PC-9 (cell line): ENCODE results near the gene GLP2R.

Experiments used
- EZH2 ChIP-seq: fragments of 200-600 bp; sonication (generic); IDR thresholded peaks from 2 replicates; pipeline ENCODE4 v1.8.0; 2017; ENCODE audit warnings: antibody characterized with exemption, low read depth
- TF ChIP-seq, protein P1 (sequence below): fragments of 200-600 bp; sonication (generic); conservative IDR thresholded peaks from 2 replicates; pipeline ENCODE4 v1.6.1; 2017; ENCODE audit warnings: mixed run types, antibody characterized with exemption, mild to moderate bottlenecking, moderate library complexity

DNA sequence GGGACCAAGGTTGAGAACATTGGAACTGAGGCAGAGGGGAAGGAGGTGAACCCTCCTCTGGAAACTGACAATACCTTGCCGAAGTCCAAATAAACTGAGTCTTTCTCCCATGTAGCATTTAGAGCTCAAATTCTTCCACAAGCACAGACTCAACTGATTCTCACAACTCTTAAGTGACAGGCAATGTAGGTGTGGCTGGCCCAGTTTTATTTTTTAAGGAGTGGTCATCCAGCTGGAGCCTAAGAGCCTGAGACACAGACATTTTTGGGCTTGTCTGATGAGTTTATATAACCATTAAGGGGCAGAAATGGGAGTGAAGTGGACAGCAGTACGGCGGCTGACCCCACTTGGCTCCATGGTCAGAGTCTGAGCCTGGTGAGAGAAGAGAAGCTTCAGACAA lies 68.5 kb downstream of the GLP2R start:
- TF ChIP-seq, protein P1, sequence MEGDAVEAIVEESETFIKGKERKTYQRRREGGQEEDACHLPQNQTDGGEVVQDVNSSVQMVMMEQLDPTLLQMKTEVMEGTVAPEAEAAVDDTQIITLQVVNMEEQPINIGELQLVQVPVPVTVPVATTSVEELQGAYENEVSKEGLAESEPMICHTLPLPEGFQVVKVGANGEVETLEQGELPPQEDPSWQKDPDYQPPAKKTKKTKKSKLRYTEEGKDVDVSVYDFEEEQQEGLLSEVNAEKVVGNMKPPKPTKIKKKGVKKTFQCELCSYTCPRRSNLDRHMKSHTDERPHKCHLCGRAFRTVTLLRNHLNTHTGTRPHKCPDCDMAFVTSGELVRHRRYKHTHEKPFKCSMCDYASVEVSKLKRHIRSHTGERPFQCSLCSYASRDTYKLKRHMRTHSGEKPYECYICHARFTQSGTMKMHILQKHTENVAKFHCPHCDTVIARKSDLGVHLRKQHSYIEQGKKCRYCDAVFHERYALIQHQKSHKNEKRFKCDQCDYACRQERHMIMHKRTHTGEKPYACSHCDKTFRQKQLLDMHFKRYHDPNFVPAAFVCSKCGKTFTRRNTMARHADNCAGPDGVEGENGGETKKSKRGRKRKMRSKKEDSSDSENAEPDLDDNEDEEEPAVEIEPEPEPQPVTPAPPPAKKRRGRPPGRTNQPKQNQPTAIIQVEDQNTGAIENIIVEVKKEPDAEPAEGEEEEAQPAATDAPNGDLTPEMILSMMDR: no peak
- no peak for TF ChIP-seq EZH2
